NCI-H2107 treated with DMSO at 0.1 percent for 48 hours (cell line): ENCODE measurements around the gene LRRC10.
"Not testable (repeated sequence)": the region's sequence is repeated elsewhere in the genome, so short reads cannot be mapped to it uniquely, and the experiment has no call there.

Source experiments
- DNase-seq: peaks from one replicate; lab custom pipeline; 2025; ENCODE audit not compliant: unreplicated experiment; lab: John Stamatoyannopoulos, UW

LRRC10 gene

GRCh38 chr12:69620077-69620476 is 9.4 kb upstream of the LRRC10 start:
- no peak for DNase-seq

- DNase-seq: no peak
Measured at GRCh38 chr12:69619050-69619449, 8.3 kb upstream of the LRRC10 start.

GRCh38 chr12:69616025-69616424 is 5.3 kb upstream of the LRRC10 start:
- no peak for DNase-seq

- no peak for DNase-seq
Measured at GRCh38 chr12:69613351-69613750, 2.6 kb upstream of the LRRC10 start.

GRCh38 chr12:69610126-69610525 is 581 bp downstream of the LRRC10 start:
- no peak for DNase-seq

- DNase-seq: no peak
Measured at GRCh38 chr12:69608114-69608513, 2.6 kb downstream of the LRRC10 start.

GRCh38 chr12:69604275-69604674 is 6.4 kb downstream of the LRRC10 start:
- peak; percentile 24 for DNase-seq

- not testable (repeated sequence) for DNase-seq
Measured at GRCh38 chr12:69603556-69603955, 7.2 kb downstream of the LRRC10 start.

- DNase-seq: no peak
Measured at GRCh38 chr12:69602954-69603353, 7.8 kb downstream of the LRRC10 start.

GRCh38 chr12:69601962-69602685 is 8.6 kb downstream of the LRRC10 start:
- DNase-seq: no peak

- DNase-seq: no peak
Measured at GRCh38 chr12:69600804-69601203, 9.9 kb downstream of the LRRC10 start.

GRCh38 chr12:69598174-69598753 is 12.4 kb downstream of the LRRC10 start:
- no peak for DNase-seq

GRCh38 chr12:69595689-69596088 is 15.0 kb downstream of the LRRC10 start:
- peak; percentile 4 for DNase-seq

- DNase-seq: no peak
Measured at GRCh38 chr12:69589082-69589481, 21.6 kb downstream of the LRRC10 start.

GRCh38 chr12:69588527-69588926 is 22.2 kb downstream of the LRRC10 start:
- DNase-seq: no peak

- peak; percentile 81 for DNase-seq
Measured at GRCh38 chr12:69585189-69586062, 25.3 kb downstream of the LRRC10 start, which contains the start of gene CCT2. Gene CCT2, plus strand, starts transcription at chr12:69585459. Its CDS starts 63 bp downstream, at chr12:69585522.

- DNase-seq: peak; percentile 32
Measured at GRCh38 chr12:69583203-69583602, 27.5 kb downstream of the LRRC10 start.

GRCh38 chr12:69580074-69580473 is 30.6 kb downstream of the LRRC10 start:
- DNase-seq: no peak

- DNase-seq: no peak
Measured at GRCh38 chr12:69579029-69579428, 31.7 kb downstream of the LRRC10 start.

- no peak for DNase-seq
Measured at GRCh38 chr12:69578283-69578682, 32.4 kb downstream of the LRRC10 start.

GRCh38 chr12:69575346-69575745 is 35.4 kb downstream of the LRRC10 start:
- DNase-seq: no peak
